RWPE1 (cell line): Measurements from ENCODE around the gene EIF3L.
A peak's percentile ranks its signal among the peaks of the same experiment; 100 is the strongest.

Source experiments
- CTCF ChIA-PET: fragments of 350-600 bp; sonication (Branson Sonifier 250); formaldehyde crosslinking; extraction: SDS; loops from one replicate; lab custom pipeline; 2021; lab: Yijun Ruan, JAX
- POLR2A ChIA-PET: fragments of 400-600 bp; formaldehyde crosslinking; extraction: SDS; loops from one replicate; lab custom pipeline; 2020; ENCODE audit warnings: antibody characterized with exemption; ENCODE audit not compliant: low non-redundant PET; lab: Yijun Ruan, JAX
- DNase-seq: peaks from one replicate; pipeline ENCODE4 v3.0.0; 2012; ENCODE audit warnings: low spot score
- H3K27ac ChIP-seq: fragments of 450-650 bp; 2 replicates; pipeline ENCODE4 v1.5.1; 2017
- CTCF ChIP-seq: fragments of 450-650 bp; conservative IDR thresholded peaks from 2 replicates; pipeline ENCODE4 v1.5.1; 2017; ENCODE audit warnings: low read depth, mild to moderate bottlenecking

EIF3L gene

GRCh38 chr22:37817705-37818408 is 31.4 kb upstream of the EIF3L start:
- ChIA-PET POLR2A (interaction anchor here (0.6 kb wide), 2 partner anchors 14 to 67 kb away, joined by 3 read pairs; no protein-coding TSS in a partner anchor), CTCF (interaction anchor here (0.6 to 2.4 kb wide), 9 partner anchors 9 to 210 kb away, joined by 3 to 14 read pairs (median 4); partner anchors contain the start of gene ANKRD54)
- peak; percentile 64 for DNase-seq
- H3K27ac ChIP-seq, result peak overlapping the region; percentile 65
- TF ChIP-seq CTCF, result peak; percentile 94

- TF ChIP-seq CTCF, result peak; percentile 36
- H3K27ac ChIP-seq, result peak overlapping the region; percentile 65
- POLR2A ChIA-PET, result interaction anchor here (0.6 kb wide), 1 partner anchor 67 kb away, joined by 3 read pairs; no protein-coding TSS in a partner anchor
- DNase-seq, result no peak
- CTCF ChIA-PET, result interaction anchor here (0.6 to 2.4 kb wide), 6 partner anchors 27 to 223 kb away, joined by 3 to 14 read pairs (median 5); no protein-coding TSS in a partner anchor
These were observed 30.7 kb upstream of the EIF3L start for GRCh38 chr22:37818409-37819104.

- CTCF ChIA-PET, result interaction anchor here (0.6 to 2.4 kb wide), 3 partner anchors 26 to 146 kb away, joined by 4 to 14 read pairs (median 5); no protein-coding TSS in a partner anchor
- POLR2A ChIA-PET, result no interaction called here
- no peak overlapping the region for H3K27ac ChIP-seq
- no peak for DNase-seq
- TF ChIP-seq CTCF, result no peak
These were observed 30.1 kb upstream of the EIF3L start for GRCh38 chr22:37819105-37819433.

- no peak overlapping the region for H3K27ac ChIP-seq
- CTCF ChIA-PET, result interaction anchor here (1.0 to 1.5 kb wide), 2 partner anchors 43 to 155 kb away, joined by 4 read pairs; no protein-coding TSS in a partner anchor
- POLR2A ChIA-PET, result no interaction called here
- no peak for TF ChIP-seq CTCF
- DNase-seq, result no peak
These were observed 28.9 kb upstream of the EIF3L start for GRCh38 chr22:37820350-37820749.

GRCh38 chr22:37822079-37822833 is 27.0 kb upstream of the EIF3L start:
- POLR2A ChIA-PET, result no interaction called here

More at GRCh38 chr22:37822079-37822833, 27.0 kb upstream of the EIF3L start:
- CTCF ChIA-PET, result interaction anchor here (1.2 kb wide), 1 partner anchor 20 kb away, joined by 3 read pairs; no protein-coding TSS in a partner anchor
- no peak for DNase-seq
- no peak overlapping the region for H3K27ac ChIP-seq
- no peak for TF ChIP-seq CTCF
